Common myeloid progenitor, CD34-positive (primary cell): ENCODE measurements around the gene PICALM.

Experiments
- CTCF ChIA-PET: fragments of 350-600 bp; sonication (Branson Sonifier 250); formaldehyde crosslinking; loops from one replicate; lab custom pipeline; 2021; ENCODE audit warnings: antibody characterized with exemption; lab: Charles Lee
- POLR2A ChIA-PET: fragments of 350-600 bp; sonication (Branson Sonifier 250); formaldehyde crosslinking; loops from one replicate; lab custom pipeline; 2021; ENCODE audit warnings: antibody characterized with exemption; lab: Charles Lee
- DNase-seq, 3 donors: peaks; one replicate each; pipeline versions ENCODE4 v3.0.0 to v3.0.0-alpha.2; 2013
- H3K27ac ChIP-seq, 2 experiments: 1 replicate in 1 of 2; 2 replicates in 1 of 2; pipeline ENCODE4 v1.7.0; 2013; ENCODE audit warnings: inconsistent platforms in 2 of 2, low read length in 2 of 2, mild to moderate bottlenecking in 2 of 2, low read depth in 1 of 2, moderate library complexity in 1 of 2; ENCODE audit not compliant: severe bottlenecking in 2 of 2, insufficient read depth in 1 of 2, poor library complexity in 1 of 2
- H3K27me3 ChIP-seq, 5 experiments: replicated peaks in 2 of 5; 1 replicate in 3 of 5; 2 replicates in 2 of 5; pipeline versions ENCODE4 v1.6.1 to v1.7.0; 2013; ENCODE audit warnings: low read length in 4 of 5, mild to moderate bottlenecking in 2 of 5, moderate library complexity in 2 of 5, inconsistent platforms in 1 of 5; ENCODE audit not compliant: insufficient read depth in 5 of 5, control insufficient read depth in 4 of 5
- H3K36me3 ChIP-seq, 4 experiments: 1 replicate in 2 of 4; 2 replicates in 2 of 4; pipeline versions ENCODE4 v1.6.1 to v1.7.0; 2013; ENCODE audit warnings: low read length in 3 of 4, control low read depth in 1 of 4, mild to moderate bottlenecking in 1 of 4; ENCODE audit not compliant: control insufficient read depth in 4 of 4, insufficient read depth in 4 of 4
- H3K4me1 ChIP-seq, 4 experiments: 1 replicate in 3 of 4; 2 replicates in 1 of 4; pipeline versions ENCODE4 v1.6.1 to v1.7.1; 2013; ENCODE audit warnings: low read length in 3 of 4, mild to moderate bottlenecking in 3 of 4, control low read depth in 1 of 4, inconsistent platforms in 1 of 4, moderate library complexity in 1 of 4; ENCODE audit not compliant: control insufficient read depth in 4 of 4, insufficient read depth in 4 of 4; ENCODE audit errors: control extremely low read depth in 1 of 4
- H3K4me3 ChIP-seq, 7 experiments: 1 replicate in 4 of 7; 2 replicates in 3 of 7; pipeline versions ENCODE4 v1.5.1 to v1.7.0; 2013; ENCODE audit warnings: mild to moderate bottlenecking in 7 of 7, low read length in 6 of 7, moderate library complexity in 6 of 7, inconsistent platforms in 2 of 7, low read depth in 2 of 7, control low read depth in 1 of 7; ENCODE audit not compliant: insufficient read depth in 4 of 7, control insufficient read depth in 1 of 7; ENCODE audit errors: extremely low read depth in 1 of 7
- H3K9me3 ChIP-seq, 5 experiments: 1 replicate in 4 of 5; 2 replicates in 1 of 5; pipeline versions ENCODE4 v1.6.1 to v1.7.1; 2013; ENCODE audit warnings: low read length in 4 of 5, mild to moderate bottlenecking in 2 of 5, inconsistent platforms in 1 of 5, low read depth in 1 of 5, moderate library complexity in 1 of 5; ENCODE audit not compliant: control insufficient read depth in 4 of 5, insufficient read depth in 2 of 5; ENCODE audit errors: control extremely low read depth in 1 of 5
- WGBS: methylation state at CpG from one replicate; pipeline ENCODE4 v1.1.5; 2013; ENCODE audit not compliant: insufficient coverage; 5-methylcytosine and 5-hydroxymethylcytosine counted together

The PICALM gene

GRCh38 chr11:86056351-86056854 lies 12.5 kb downstream of the PICALM start:
- Histone ChIP-seq H3K4me3 (no peak overlapping the region), H3K27ac (peak overlapping the region in 1 of 2 experiments; percentile 14), H3K4me1 (peaks cover 10 to 34% (median 20%) of the 10 kb centered on the region in 4 experiments), H3K9me3 (peaks cover 0 to 2% (median 0%) of the 10 kb centered on the region in 5 experiments), H3K36me3 (peaks cover 0 to 3% (median 0%) of the 10 kb centered on the region in 4 experiments), H3K27me3 (no peaks in the 10 kb centered on the region)
- WGBS: no CpG with 5 or more reads among the region's 1 CpG
- POLR2A ChIA-PET: no interaction called here
- CTCF ChIA-PET: no interaction called here
- peak in 1 of 3 donors; percentile 31 for DNase-seq

- DNase-seq: no peak
- H3K4me3 ChIP-seq: no peak overlapping the region
- POLR2A ChIA-PET: no interaction called here
- no peaks in the 10 kb centered on the region for H3K36me3 ChIP-seq
- H3K27ac ChIP-seq: no peak overlapping the region
- no peaks in the 10 kb centered on the region for H3K27me3 ChIP-seq
- H3K4me1 ChIP-seq: peaks cover 9 to 19% (median 13%) of the 10 kb centered on the region in 4 experiments
- 95% methylated on average over 10 of the region's 10 CpGs for WGBS
- CTCF ChIA-PET: interaction anchor here (1.0 to 6.0 kb wide), 8 partner anchors 11 to 242 kb away, joined by 3 to 32 read pairs (median 8); partner anchors contain the start of gene PICALM
- H3K9me3 ChIP-seq: no peaks in the 10 kb centered on the region
Observed at GRCh38 chr11:86052693-86053641, 15.9 kb downstream of the PICALM start.

- DNase-seq: no peak
- no peaks in the 10 kb centered on the region for H3K9me3 ChIP-seq
- CTCF ChIA-PET: interaction anchor here (1.3 to 6.0 kb wide), 2 partner anchors 8 to 132 kb away, joined by 4 to 32 read pairs; no protein-coding TSS in a partner anchor
- H3K36me3 ChIP-seq: no peaks in the 10 kb centered on the region
- no peak overlapping the region for H3K27ac ChIP-seq
- POLR2A ChIA-PET: no interaction called here
- H3K4me3 ChIP-seq: no peak overlapping the region
- no peaks in the 10 kb centered on the region for H3K27me3 ChIP-seq
- H3K4me1 ChIP-seq: peaks cover 7 to 29% (median 15%) of the 10 kb centered on the region in 4 experiments
Observed at GRCh38 chr11:86050196-86050709, 18.6 kb downstream of the PICALM start.

GRCh38 chr11:86047275-86047991 lies 21.5 kb downstream of the PICALM start:
- no peaks in the 10 kb centered on the region for H3K9me3 ChIP-seq
- H3K27me3 ChIP-seq: no peaks in the 10 kb centered on the region
- H3K27ac ChIP-seq: no peak overlapping the region
- WGBS: 91% methylated on average over 4 of the region's 10 CpGs
- DNase-seq: no peak
- ChIA-PET CTCF (interaction anchor here (0.9 to 1.2 kb wide), 3 partner anchors 14 to 192 kb away, joined by 3 to 5 read pairs (median 4); partner anchors contain the start of gene CCDC83), POLR2A (no interaction called here)
- no peaks in the 10 kb centered on the region for H3K36me3 ChIP-seq
- no peak overlapping the region for H3K4me3 ChIP-seq
- H3K4me1 ChIP-seq: peaks cover 4 to 25% (median 17%) of the 10 kb centered on the region in 4 experiments

- H3K4me1 ChIP-seq: peaks cover 3 to 35% (median 22%) of the 10 kb centered on the region in 4 experiments
- ChIA-PET CTCF (interaction anchor here (0.9 to 1.6 kb wide), 4 partner anchors 21 to 159 kb away, joined by 3 to 9 read pairs (median 4); no protein-coding TSS in a partner anchor), POLR2A (no interaction called here)
- H3K27ac ChIP-seq: no peak overlapping the region
- no CpG with 5 or more reads among the region's 1 CpG for WGBS
- no peak overlapping the region for H3K4me3 ChIP-seq
- no peak for DNase-seq
- no peaks in the 10 kb centered on the region for H3K27me3 ChIP-seq
- no peaks in the 10 kb centered on the region for H3K9me3 ChIP-seq
- no peaks in the 10 kb centered on the region for H3K36me3 ChIP-seq
Observed at GRCh38 chr11:86046116-86046515, 22.8 kb downstream of the PICALM start.

- WGBS: 96% methylated on average over 4 of the region's 9 CpGs
- no peak for DNase-seq
- Histone ChIP-seq H3K36me3 (no peaks in the 10 kb centered on the region), H3K4me1 (peaks cover 3 to 37% (median 23%) of the 10 kb centered on the region in 4 experiments), H3K9me3 (no peaks in the 10 kb centered on the region), H3K27me3 (no peaks in the 10 kb centered on the region), H3K4me3 (no peak overlapping the region), H3K27ac (no peak overlapping the region)
- ChIA-PET POLR2A (no interaction called here), CTCF (interaction anchor here (0.9 to 4.3 kb wide), 6 partner anchors 14 to 174 kb away, joined by 3 to 64 read pairs (median 5); partner anchors contain the start of gene PICALM)
Observed at GRCh38 chr11:86043765-86044503, 24.9 kb downstream of the PICALM start.
